HG03354 (cell line): ENCODE data around the gene NOL4L.
A peak's percentile ranks its signal among the peaks of the same experiment; 100 is the strongest.

Experiments used
- ATAC-seq: cut with Tn5 transposase; IDR thresholded peaks from one replicate; pipeline ENCODE4 v1.9.1; 2021; ENCODE audit warnings: mild to moderate bottlenecking; ENCODE audit not compliant: unreplicated experiment, poor library complexity, severe bottlenecking

Gene NOL4L

GRCh38 chr20:32544893-32545840 lies 40.0 kb downstream of the NOL4L start:
- no peak for ATAC-seq

GRCh38 chr20:32544260-32544722 lies 40.8 kb downstream of the NOL4L start:
- no peak for ATAC-seq

GRCh38 chr20:32543570-32544259 lies 41.4 kb downstream of the NOL4L start:
- no peak for ATAC-seq

GRCh38 chr20:32542259-32542615 lies 42.9 kb downstream of the NOL4L start:
- no peak for ATAC-seq

GRCh38 chr20:32541323-32542258 lies 43.5 kb downstream of the NOL4L start:
- no peak for ATAC-seq

- ATAC-seq: no peak
Observed at GRCh38 chr20:32539817-32540675, 45.1 kb downstream of the NOL4L start.

GRCh38 chr20:32539026-32539816 lies 45.9 kb downstream of the NOL4L start:
- ATAC-seq: no peak

- ATAC-seq: no peak
Observed at GRCh38 chr20:32538526-32538939, 46.6 kb downstream of the NOL4L start.

GRCh38 chr20:32537657-32538525 lies 47.2 kb downstream of the NOL4L start:
- no peak for ATAC-seq

- peak; percentile 25 for ATAC-seq
Observed at GRCh38 chr20:32536851-32537656, 48.1 kb downstream of the NOL4L start.

GRCh38 chr20:32535953-32536823 lies 48.9 kb downstream of the NOL4L start:
- ATAC-seq: peak; percentile 45

GRCh38 chr20:32535316-32535952 lies 49.7 kb downstream of the NOL4L start:
- no peak for ATAC-seq

GRCh38 chr20:32534661-32535240 lies 50.4 kb downstream of the NOL4L start:
- no peak for ATAC-seq

GRCh38 chr20:32533732-32534131 lies 51.4 kb downstream of the NOL4L start:
- no peak for ATAC-seq

- ATAC-seq: no peak
Observed at GRCh38 chr20:32532246-32532645, 52.9 kb downstream of the NOL4L start.
